HG03039 (cell line): ENCODE data around the gene SLC36A1.
"Not testable (repeated sequence)": the region's sequence is repeated elsewhere in the genome, so short reads cannot be mapped to it uniquely, and the experiment has no call there.

Experiments
- ATAC-seq: cut with Tn5 transposase; IDR thresholded peaks from one replicate; pipeline ENCODE4 v1.9.1; 2021; ENCODE audit warnings: mild to moderate bottlenecking, moderate library complexity; ENCODE audit not compliant: unreplicated experiment

SLC36A1 gene

DNA sequence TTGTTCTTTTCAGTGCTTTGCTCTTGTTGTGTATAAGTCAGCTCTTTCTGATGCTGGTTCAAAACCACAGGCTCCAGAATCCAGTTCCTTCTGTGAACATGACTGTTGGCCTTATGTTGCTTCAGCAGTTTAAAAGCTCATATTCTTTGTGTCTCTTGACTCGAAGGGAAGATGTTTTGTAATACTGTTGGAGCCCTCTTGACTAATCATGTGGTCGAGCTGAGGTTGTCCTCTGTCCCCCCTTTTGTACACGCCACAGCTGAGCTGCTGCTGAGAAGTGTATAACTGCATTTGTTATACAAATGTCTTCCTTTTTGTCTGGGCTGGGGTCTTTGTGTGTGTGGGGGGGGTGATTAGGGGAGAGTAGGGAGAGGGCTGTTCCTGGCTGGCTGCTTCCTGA is 35.8 kb downstream of the SLC36A1 start:
- no peak for ATAC-seq

- ATAC-seq = no peak
Measured at GRCh38 chr5:151483647-151484046, 36.2 kb downstream of the SLC36A1 start.

DNA sequence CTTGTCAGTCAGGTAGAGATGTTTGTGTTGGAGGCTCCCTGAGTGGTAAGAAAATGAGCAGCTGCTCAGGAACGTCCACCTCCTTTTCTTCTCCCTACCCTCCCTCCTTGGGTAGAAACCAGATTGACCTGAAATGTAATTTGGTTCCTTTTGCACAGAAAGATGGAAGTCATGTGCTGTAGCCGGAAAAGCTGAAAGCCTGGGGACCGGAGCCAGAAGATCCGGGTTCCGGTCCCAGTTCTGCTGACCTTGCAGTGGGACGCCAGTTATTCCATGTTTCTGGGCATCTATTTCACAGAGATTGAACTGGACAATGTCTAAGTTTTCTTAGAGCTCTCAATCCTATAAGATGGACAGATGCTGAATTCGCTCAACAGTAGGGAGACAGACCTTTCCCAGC is 40.1 kb downstream of the SLC36A1 start:
- no peak for ATAC-seq

- no peak for ATAC-seq
Measured at GRCh38 chr5:151490627-151491026, 43.2 kb downstream of the SLC36A1 start.

DNA sequence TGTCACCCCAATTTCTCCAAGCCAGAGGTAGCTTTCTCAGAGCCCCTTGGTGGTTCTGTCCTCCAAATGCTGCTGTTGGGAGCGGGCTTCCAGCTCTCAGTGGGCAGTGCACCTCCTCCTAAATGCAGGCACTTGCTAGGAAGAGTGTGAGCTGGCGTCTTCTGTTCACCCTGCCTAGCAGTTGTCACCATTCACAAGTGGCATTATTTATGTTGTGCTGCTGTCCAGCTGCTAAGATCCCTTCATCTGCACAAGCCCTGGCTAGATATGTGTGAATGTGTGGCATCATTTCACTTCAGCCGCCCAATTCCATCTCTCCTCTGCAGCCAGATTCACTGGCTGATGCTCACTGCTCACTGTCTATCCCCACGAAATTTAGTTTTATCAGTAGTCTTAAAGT is 43.7 kb downstream of the SLC36A1 start:
- no peak for ATAC-seq

DNA sequence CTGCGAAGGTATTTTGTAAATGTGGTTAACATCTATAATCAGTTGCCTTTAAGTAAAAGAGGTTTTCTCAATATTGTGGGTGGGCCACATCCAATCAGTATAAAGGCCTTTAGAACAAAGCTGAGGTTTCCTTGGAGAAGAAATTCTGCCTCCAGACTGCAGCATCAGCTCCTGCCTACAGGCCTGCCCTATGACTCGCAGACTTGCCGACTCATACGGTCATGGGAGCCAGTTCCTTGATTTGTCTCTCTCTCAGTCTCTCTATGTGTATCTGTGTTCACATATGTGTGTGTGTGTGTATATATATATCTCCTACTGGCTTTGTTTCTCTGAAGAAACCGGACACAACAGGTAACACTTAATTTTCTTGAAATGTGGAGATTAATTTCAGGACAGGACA is 45.3 kb downstream of the SLC36A1 start:
- no peak for ATAC-seq

GRCh38 chr5:151493665-151494064 is 46.3 kb downstream of the SLC36A1 start:
- no peak for ATAC-seq

- no peak for ATAC-seq
Measured at GRCh38 chr5:151495320-151495719, 47.9 kb downstream of the SLC36A1 start.

DNA sequence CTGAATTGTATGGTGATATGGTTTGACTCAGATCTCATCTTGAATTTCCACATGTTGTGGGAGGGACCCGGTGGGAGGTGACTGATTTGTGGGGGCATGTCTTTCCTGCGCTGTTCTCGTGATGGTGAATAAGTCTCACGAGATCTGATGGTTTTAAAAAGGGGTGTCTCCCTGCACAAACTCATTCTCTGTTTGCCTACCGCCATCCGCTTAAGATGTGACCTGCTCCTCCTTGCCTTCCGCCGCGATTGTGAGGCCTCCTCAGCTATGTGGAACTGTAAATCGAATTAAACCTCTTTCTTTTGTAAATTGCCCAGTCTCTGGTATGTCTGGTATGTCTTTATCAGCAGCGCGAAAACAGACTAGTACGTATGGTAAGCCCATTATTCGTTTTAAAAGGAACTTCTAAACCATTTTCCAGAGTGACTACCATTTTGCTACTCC is 48.7 kb downstream of the SLC36A1 start:
- no peak for ATAC-seq

GRCh38 chr5:151497391-151498002 is 50.1 kb downstream of the SLC36A1 start:
- no peak for ATAC-seq

DNA sequence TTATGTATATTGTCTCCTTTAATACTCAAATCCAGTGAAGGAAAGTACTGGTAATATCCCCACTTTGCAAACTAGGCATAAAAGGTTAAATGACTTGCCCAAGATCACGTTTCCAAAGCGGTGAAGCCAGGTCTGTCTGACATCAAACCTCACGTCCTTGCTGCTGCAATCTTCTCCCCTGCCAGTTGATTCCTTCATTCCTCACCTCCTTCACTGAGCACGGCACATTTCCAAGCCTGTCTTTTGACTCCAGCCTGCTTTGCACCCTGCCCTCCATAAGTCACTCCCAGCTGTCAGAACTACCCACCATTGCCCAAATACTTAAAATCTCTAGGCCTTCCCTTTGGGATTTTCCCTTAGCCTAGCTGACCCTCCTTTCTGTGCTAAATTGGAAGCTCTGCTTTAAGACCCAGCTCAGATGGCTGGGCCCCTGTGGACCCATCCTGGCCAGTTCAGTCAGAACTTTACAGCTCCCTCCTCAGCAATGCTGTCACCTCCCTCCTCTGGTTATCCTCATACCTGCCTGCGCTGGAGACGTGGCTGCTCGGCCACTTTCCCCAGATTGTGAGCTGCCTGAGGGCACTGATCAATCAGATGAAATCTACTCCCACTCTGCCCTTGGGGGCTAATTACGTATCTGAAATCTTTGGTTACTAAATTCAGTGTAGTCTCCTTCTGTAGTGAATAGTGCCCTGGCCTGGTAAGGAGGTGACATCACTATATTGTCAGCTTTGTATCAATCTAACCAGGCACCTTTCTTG is 51.2 kb downstream of the SLC36A1 start:
- ATAC-seq = no peak

- no peak for ATAC-seq
Measured at GRCh38 chr5:151499501-151500035, 52.2 kb downstream of the SLC36A1 start.

DNA sequence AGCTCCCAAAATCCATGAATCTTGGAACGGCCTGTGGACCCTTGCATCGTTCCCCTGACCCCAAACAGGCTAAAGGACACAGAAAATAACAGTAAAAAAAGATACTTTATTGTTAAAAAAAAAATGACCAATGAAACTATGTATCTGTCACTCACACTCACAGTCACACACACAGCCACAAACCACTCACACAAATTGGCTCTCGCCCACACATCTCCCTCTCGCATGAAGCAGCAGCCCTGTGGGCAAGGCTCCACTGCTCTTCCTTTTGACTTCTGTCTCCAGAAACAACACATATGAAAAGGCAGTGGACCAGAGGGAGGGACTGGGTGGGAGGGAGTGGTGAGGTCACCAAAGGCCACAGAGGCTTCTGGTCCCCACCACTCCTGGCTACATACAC is 56.6 kb downstream of the SLC36A1 start:
- ATAC-seq = no peak

GRCh38 chr5:151508308-151508707 is 60.9 kb downstream of the SLC36A1 start:
- ATAC-seq = not testable (repeated sequence)

DNA sequence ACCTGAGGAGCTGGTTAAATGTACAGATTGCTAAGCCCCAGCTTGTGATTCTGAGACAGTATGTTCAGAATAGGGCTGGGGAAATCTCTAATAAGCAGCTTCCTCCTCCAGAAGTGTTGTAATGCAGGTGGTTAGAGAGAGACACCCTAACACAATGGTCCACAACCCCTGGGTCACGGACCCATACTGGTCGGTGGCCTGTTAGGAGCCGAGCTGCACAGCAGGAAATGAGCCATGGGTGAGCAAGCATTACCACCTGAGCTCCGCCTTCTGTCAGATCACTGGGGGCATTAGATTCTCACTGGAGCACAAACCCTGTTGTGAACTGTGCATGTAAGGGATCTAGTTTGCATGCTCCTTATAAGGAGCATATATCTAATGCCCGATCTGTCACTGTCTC is 61.8 kb downstream of the SLC36A1 start:
- no peak for ATAC-seq

- ATAC-seq = no peak
Measured at GRCh38 chr5:151509836-151510235, 62.4 kb downstream of the SLC36A1 start.

GRCh38 chr5:151517122-151517920 is 69.9 kb downstream of the SLC36A1 start:
- no peak for ATAC-seq

DNA sequence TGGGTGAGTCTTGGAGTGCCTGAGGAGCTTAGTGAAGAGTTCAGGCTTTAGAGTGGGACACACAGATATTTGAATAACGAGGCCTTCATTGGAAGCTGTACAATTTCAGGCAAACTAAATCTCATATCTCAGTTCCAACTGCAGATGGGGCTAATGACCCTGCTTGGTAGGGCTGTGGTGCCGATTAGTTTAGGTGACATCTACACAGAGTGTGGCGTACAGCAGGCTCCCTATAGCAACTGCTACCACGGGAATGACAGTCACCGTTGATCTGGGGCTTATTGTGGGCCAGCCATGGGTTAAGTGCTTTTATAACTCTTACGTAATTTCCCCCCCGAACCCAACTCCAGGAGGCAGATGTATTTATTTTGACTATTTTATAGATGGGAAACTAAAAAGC is 72.9 kb downstream of the SLC36A1 start:
- no peak for ATAC-seq

DNA sequence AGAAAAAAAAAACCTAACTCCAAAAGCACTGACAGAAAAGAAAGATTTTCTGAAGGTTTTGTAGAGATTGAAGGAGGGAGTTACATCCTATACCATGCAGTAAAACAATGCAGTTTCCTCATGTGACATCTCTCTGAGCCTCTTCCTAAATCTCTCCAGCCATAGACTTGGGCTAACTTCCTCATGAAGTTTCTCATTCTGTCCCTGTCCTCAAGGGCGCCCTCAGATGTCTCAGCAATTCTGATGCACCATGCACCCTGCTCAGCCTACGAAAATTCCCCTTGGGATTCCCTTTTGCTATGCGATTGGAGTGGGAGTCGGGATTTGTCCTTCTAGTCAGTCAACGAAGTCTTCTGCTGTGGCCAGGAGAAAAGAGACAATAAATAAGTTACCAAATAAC is 74.8 kb downstream of the SLC36A1 start:
- no peak for ATAC-seq

DNA sequence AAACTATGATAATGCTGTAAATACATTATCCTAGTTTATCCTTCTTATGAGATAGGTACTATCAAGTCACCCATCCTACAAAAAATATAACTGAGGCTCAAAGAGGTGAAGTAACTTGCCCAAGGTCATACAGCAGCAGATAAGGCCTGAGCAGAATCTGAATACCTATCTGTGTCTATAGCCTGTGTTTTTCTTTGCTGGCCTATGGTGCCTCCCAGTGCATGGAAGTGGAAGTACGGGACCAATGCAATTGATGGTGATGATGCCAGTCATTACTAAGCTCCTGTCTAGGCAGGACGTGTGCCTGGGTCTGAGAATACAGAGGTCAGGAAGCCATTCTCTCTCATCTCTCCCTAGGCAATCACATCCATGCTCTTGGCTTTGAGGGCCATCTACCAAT is 75.9 kb downstream of the SLC36A1 start:
- peak; percentile 68 for ATAC-seq

DNA sequence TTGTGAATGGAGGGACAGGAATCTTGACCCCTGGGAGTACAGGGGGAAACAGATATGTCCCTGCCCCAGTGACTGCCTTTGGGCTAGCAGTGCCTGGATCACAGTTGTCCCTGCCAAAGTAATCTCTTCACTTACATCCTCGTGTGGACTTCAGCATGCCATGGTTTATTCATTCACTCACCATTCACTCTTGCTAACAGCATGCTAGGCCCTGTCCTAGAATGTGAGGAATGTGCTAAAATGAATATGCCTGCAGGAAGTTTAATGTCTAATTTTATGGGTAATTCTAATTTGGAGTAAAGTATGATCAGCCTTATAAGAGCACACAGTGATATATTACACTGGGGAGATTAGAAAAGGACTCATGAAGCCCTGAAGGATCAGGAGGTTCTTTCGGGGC is 80.8 kb downstream of the SLC36A1 start:
- ATAC-seq = no peak

DNA sequence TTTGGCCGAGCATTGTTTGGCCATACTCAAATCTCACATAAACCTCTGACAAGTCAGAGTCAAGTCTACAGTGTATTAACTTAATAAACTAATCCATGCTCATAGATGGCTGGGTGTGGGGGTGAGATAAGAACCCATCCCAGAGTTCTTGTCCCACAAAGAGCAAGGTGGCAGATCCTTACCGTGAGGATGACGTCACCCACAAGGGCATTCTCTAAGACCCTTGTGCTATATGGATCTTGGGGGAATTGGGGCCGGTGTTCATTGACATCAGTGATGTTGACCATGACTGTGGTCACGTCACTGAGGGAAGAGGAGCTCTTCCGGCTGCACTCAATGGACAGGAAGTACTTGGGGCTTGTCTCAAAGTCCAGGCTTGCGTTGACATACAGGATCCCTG is 81.6 kb downstream of the SLC36A1 start:
- ATAC-seq = no peak
